Measurements from ENCODE around the gene MEIKIN. TPM values are rescaled to one million over a fixed set of nuclear protein-coding genes. Genes with fewer than 3 reads are reported as not detected.

The MEIKIN gene
- total RNA-seq, 1 donor, result not detected

- TF ChIP-seq, protein P1, sequence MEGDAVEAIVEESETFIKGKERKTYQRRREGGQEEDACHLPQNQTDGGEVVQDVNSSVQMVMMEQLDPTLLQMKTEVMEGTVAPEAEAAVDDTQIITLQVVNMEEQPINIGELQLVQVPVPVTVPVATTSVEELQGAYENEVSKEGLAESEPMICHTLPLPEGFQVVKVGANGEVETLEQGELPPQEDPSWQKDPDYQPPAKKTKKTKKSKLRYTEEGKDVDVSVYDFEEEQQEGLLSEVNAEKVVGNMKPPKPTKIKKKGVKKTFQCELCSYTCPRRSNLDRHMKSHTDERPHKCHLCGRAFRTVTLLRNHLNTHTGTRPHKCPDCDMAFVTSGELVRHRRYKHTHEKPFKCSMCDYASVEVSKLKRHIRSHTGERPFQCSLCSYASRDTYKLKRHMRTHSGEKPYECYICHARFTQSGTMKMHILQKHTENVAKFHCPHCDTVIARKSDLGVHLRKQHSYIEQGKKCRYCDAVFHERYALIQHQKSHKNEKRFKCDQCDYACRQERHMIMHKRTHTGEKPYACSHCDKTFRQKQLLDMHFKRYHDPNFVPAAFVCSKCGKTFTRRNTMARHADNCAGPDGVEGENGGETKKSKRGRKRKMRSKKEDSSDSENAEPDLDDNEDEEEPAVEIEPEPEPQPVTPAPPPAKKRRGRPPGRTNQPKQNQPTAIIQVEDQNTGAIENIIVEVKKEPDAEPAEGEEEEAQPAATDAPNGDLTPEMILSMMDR (IDR thresholded peaks at IDR 0.05; ENCODE audit: insufficient read depth, low read length), result peak; percentile 18
- H3K4me3 ChIP-seq (ENCODE audit: low read depth, low read length), result no peak overlapping the region
- peak; percentile 66 for DNase-seq (ENCODE audit: low read depth)
Observed at GRCh38 chr5:131810510-131811249, 134.8 kb downstream of the MEIKIN start.

- H3K4me3 ChIP-seq (ENCODE audit: low read depth, low read length), result peak within 1 kb of the TSS; percentile 76
- TF ChIP-seq, protein P1 (IDR thresholded peaks at IDR 0.05; ENCODE audit: insufficient read depth, low read length), result no peak
- DNase-seq (ENCODE audit: low read depth), result peak; percentile 92
Observed at GRCh38 chr5:131796793-131797693, 148.4 kb downstream of the MEIKIN start, which contains the start of gene FNIP1. FNIP1 (minus strand) TSS chr5:131797017; CDS start chr5:131796921, 96 bp downstream.

DNA sequence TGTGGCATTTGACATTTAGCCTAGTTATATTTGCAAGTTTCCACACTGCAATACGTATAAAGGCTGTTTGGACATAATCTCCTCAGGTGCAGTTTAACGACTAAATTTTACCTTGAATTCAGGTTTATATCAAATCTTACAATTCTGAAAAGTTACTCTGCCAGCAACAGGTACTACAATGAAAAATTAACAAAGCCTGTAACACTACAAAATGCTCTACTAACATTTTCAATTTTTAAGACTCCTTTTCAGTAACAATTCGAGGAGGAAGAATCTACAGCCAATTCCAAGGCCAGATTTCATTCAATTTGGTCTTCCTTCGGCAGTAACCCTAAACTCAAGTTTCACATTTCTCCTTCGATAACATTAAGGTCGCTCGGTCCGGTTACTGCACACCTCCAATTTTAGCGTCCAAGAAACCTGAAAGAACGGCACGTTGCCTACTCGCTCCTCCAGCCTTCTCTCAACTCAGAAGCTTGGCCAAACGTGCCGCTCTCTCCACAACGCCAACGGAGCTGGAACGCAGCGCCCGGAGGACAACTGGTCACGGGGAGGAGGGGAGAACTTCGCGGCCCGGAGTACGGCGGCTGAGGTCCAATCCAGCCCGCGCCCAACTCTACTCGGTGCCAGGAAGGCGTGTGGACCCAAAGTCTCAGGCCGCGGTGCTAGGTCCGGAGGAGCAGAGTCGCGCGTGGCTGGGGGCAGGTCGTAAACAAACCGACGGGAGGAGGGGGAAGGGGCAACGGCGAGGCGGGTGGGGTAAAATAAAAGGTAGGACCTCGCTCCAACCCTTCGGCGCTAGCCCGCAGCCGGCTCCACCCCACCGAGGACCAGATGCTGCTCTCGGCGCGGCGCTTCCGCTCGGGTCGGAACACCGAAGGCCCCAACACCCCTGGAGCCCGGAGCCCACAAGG, 149.3 kb downstream of the MEIKIN start:
- DNase-seq (ENCODE audit: low read depth), result peak; percentile 59
- peak overlapping the region; percentile 76 for H3K4me3 ChIP-seq (ENCODE audit: low read depth, low read length)
- TF ChIP-seq, protein P1 (IDR thresholded peaks at IDR 0.05; ENCODE audit: insufficient read depth, low read length), result no peak

- DNase-seq (ENCODE audit: low read depth), result peak; percentile 10
- TF ChIP-seq, protein P1 (IDR thresholded peaks at IDR 0.05; ENCODE audit: insufficient read depth, low read length), result no peak
- peak overlapping the region; percentile 76 for H3K4me3 ChIP-seq (ENCODE audit: low read depth, low read length)
Observed at GRCh38 chr5:131795228-131795627, 150.2 kb downstream of the MEIKIN start.

GRCh38 chr5:131794586-131794985, 150.9 kb downstream of the MEIKIN start:
- DNase-seq (ENCODE audit: low read depth), result no peak
- H3K4me3 ChIP-seq (ENCODE audit: low read depth, low read length), result peak overlapping the region; percentile 76
- TF ChIP-seq, protein P1 (IDR thresholded peaks at IDR 0.05; ENCODE audit: insufficient read depth, low read length), result no peak

DNA sequence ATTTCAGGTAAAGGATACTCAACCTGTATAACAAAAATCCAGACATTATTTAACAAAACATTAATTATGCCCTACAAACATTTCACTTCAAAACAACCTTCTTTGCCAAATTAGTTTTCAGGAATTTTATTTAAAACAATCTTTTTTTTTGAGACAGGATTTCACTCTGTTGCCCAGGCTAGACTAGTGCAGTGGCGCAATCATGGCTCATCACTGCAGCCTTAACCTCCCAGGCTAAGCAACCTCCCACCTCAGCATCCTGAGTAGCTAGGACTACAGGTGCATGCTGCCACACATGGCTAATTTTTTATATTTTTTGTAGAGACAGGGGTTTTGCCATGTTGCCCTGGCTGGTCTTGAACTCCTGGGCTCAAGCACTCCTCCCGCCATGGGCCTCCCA, 152.6 kb downstream of the MEIKIN start:
- no peak overlapping the region for H3K4me3 ChIP-seq (ENCODE audit: low read depth, low read length)
- DNase-seq (ENCODE audit: low read depth), result no peak
- TF ChIP-seq, protein P1 (IDR thresholded peaks at IDR 0.05; ENCODE audit: insufficient read depth, low read length), result no peak
